C4-2B (cell line): Measurements from ENCODE around the gene CTNNA3.

ENCODE experiments used
- H3K27ac ChIP-seq: fragments of 450-650 bp; 2 replicates; pipeline ENCODE4 v1.5.1; 2017
- ZFX ChIP-seq: fragments of 450-650 bp; IDR thresholded peaks from 2 replicates; pipeline ENCODE4 v1.6.1; 2017
- TF ChIP-seq, protein P1 (sequence below): fragments of 450-650 bp; conservative IDR thresholded peaks from 2 replicates; pipeline ENCODE4 v1.5.1; 2017; ENCODE audit warnings: mild to moderate bottlenecking

CTNNA3 gene

DNA sequence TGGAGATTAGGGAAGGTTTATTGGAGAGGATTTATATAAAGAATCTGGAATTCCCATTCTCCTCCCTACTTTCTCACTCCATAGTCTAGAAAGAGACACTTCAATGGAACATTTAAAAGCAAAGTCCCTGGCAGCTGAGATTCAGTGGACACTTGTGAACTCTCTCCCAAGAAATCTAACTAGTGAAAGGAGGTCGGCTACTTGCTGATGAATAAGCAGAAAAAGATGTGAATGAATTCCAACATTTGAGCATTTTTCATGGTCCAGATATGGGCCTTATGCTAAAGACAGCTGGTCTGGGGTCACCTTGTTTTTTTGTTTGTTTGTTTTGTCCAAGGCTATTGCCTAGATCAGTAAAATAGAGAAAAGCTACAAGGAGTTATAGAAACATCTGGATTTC, 911.2 kb downstream of the CTNNA3 start:
- H3K27ac ChIP-seq = no peak overlapping the region

DNA sequence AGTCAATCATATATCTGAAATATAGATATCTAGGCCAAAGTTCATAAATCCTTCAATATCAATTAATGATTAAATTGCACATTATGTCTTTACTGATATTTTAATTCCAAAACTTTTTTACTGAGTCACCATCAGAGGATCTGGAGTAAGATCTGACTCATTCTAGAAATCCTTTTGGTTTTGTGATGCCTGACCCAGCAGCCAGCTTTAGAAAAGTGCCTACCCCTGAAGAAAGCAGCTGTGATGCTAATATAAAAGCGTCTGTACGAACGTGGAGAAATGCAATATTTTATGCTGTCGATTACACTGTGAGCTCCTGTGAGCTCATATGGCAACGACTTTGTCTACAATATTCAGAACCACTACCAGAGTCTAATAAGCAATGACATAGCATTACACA, 912.7 kb downstream of the CTNNA3 start:
- H3K27ac ChIP-seq = no peak overlapping the region
- TF ChIP-seq ZFX = no peak
- TF ChIP-seq, protein P1, sequence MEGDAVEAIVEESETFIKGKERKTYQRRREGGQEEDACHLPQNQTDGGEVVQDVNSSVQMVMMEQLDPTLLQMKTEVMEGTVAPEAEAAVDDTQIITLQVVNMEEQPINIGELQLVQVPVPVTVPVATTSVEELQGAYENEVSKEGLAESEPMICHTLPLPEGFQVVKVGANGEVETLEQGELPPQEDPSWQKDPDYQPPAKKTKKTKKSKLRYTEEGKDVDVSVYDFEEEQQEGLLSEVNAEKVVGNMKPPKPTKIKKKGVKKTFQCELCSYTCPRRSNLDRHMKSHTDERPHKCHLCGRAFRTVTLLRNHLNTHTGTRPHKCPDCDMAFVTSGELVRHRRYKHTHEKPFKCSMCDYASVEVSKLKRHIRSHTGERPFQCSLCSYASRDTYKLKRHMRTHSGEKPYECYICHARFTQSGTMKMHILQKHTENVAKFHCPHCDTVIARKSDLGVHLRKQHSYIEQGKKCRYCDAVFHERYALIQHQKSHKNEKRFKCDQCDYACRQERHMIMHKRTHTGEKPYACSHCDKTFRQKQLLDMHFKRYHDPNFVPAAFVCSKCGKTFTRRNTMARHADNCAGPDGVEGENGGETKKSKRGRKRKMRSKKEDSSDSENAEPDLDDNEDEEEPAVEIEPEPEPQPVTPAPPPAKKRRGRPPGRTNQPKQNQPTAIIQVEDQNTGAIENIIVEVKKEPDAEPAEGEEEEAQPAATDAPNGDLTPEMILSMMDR = no peak

More for the DNA sequence above, 911.2 kb downstream of the CTNNA3 start:
- TF ChIP-seq ZFX = no peak
- TF ChIP-seq, protein P1 = no peak

DNA sequence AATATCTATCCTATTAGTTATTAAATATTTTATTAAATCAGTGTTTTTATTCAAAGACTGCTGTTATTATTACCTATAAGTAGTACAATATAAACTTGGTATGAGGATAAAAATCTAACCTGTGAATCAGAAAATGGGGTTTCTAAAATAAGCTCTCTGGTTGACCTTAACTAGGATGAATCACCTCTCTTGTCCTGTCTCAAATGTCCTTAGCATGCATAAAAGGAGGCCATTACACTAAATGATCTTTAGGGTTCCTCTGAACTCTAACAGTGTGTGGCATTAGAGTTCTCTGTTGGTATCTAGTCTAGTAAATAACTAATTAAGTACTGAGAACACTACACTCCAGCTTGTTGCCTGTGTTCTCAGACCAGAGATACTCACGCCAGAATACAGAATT, 913.2 kb downstream of the CTNNA3 start:
- TF ChIP-seq, protein P1 = no peak
- TF ChIP-seq ZFX = no peak
- H3K27ac ChIP-seq = no peak overlapping the region

DNA sequence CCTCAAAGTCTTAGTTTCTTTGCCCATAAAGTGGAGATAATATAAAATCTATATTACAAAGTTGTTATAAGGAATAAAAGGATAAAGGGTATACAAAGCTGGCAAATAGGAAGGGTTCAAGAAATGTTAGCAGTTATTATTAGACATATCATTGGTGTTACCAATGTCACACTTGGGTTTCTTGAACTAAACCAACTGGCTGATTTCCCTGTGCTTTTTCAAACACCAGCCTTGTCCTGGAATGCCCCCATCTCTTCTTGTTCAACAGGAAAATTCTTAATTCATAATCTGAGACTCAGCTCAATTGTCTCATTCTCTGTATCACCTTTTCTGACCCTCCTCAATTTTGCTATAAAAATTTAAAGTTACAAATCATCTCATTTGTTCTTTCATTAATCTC, 913.9 kb downstream of the CTNNA3 start:
- H3K27ac ChIP-seq = no peak overlapping the region
- no peak for TF ChIP-seq ZFX
- TF ChIP-seq, protein P1 = no peak

DNA sequence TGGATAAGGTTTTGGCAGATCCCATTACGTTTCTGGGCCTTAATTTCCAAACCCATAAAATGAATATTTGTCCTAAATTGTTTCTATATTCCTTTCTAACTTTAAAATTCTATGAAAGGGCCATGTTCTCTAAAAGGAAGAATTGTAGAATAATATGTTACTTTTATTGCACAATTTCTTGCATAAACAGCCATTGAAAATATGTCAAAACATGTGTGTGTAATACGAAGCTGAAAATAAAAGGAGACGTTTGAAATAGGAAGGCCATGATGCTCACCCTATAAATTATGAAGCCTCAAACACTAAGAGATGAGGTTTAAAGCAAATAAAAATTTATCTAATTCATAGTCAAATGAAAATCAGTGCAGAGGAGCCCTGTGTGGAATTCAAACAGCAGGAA, 915.2 kb downstream of the CTNNA3 start:
- H3K27ac ChIP-seq = no peak overlapping the region
- TF ChIP-seq ZFX = no peak
- TF ChIP-seq, protein P1 = no peak

DNA sequence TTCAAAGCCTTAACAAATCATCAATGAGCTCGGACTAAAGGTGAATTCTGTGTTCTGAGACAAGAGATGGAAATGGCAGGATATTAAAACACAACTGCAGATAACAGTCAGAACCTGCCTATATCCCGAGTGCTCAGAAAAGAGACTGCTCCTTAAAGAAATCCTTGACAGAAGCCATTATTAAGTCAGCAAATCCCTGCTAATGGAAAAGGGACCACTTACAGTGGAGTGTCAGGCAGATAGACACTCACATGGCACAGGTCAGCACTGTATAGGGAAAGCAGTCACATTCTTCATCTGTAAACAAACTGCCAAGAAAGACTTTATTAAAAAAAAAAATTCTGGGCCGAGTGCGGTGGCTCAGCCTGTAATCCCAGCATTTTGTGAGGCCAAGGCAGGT, 917.6 kb downstream of the CTNNA3 start:
- H3K27ac ChIP-seq = no peak overlapping the region
- TF ChIP-seq, protein P1 = no peak
- no peak for TF ChIP-seq ZFX

DNA sequence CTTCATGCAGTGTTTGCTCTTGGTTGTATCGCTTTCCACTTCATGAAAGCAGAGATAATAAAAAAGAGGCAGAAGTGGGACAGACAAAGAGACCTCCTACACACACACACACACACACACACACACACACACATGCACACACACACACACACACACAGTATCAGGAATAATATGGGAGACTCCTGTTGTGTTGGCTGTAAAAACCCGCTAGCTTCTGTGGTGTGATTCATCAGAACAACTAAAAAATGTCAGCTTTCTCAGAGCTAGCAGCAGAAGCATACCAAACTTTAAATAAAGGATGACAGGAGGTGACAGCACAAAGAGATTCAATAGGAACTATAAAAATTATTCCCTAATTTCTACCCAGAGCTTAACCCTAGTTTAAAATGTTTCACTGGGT, 918.3 kb downstream of the CTNNA3 start:
- H3K27ac ChIP-seq = no peak overlapping the region
- no peak for TF ChIP-seq ZFX
- TF ChIP-seq, protein P1 = no peak

DNA sequence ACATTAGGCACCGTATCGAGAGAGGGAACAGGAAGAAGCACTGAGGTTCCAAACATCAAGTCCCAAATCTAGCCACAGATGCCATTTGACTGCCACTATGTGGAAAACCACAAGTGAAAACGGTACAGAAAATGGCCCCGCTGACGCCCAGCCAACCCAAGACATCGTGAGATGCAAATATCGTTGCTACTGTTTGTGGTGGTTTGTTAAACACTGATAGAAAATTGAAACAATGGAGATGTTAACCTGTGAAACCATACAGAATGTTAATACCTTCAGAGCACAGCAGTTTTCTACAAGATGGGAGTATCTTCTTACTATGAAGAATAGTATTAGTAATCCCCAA, 922.5 kb downstream of the CTNNA3 start:
- no peak overlapping the region for H3K27ac ChIP-seq
- no peak for TF ChIP-seq ZFX
- TF ChIP-seq, protein P1 = no peak
